HEK293 (cell line): ENCODE measurements around the gene BEND3.

Experiments used
- CTCF ChIA-PET: fragments of 350-600 bp; formaldehyde crosslinking; extraction: SDS; loops from one replicate; lab custom pipeline; 2021; ENCODE audit warnings: antibody characterized with exemption; lab: Yijun Ruan, JAX
- POLR2A ChIA-PET: fragments of 300-600 bp; formaldehyde crosslinking; extraction: SDS; loops from one replicate; lab custom pipeline; 2020; ENCODE audit warnings: antibody characterized with exemption, inconsistent platforms; lab: Yijun Ruan, JAX
- H3K27ac ChIP-seq: fragments of 200-500 bp; sonication (Bioruptor generic); 2 replicates; pipeline ENCODE4 v1.5.1; 2014; ENCODE audit warnings: low read depth, low read length, control low read depth, inconsistent platforms; ENCODE audit errors: extremely low read depth
- H3K36me3 ChIP-seq, 2 experiments: fragments of 200-500 bp in 1 of 2; sonication (Bioruptor generic) in 1 of 2; 1 replicate in 1 of 2; 2 replicates in 1 of 2; pipeline ENCODE4 v1.5.1; 2014 to 2017; ENCODE audit warnings: inconsistent platforms in 2 of 2, low read length in 2 of 2; ENCODE audit not compliant: control insufficient read depth in 2 of 2, insufficient read depth in 1 of 2
- H3K4me1 ChIP-seq: fragments of 200-500 bp; sonication (Bioruptor generic); 2 replicates; pipeline ENCODE4 v1.5.1; 2014; ENCODE audit warnings: mild to moderate bottlenecking, low read length, inconsistent platforms; ENCODE audit not compliant: control insufficient read depth, insufficient read depth
- H3K4me3 ChIP-seq: 2 replicates; pipeline ENCODE4 v1.5.1; 2011; ENCODE audit warnings: low read depth, mild to moderate bottlenecking, control low read depth, low read length, moderate library complexity
- H3K9me3 ChIP-seq: fragments of 200-500 bp; sonication (Bioruptor generic); 2 replicates; pipeline ENCODE4 v1.5.1; 2014; ENCODE audit warnings: low read depth, low read length, inconsistent platforms; ENCODE audit not compliant: control insufficient read depth, insufficient read depth
- BCL11A ChIP-seq: fragments of 450-650 bp; formaldehyde crosslinking; IDR thresholded peaks from 2 replicates; pipeline ENCODE4 v1.5.1; 2016; ENCODE audit warnings: low read depth, missing biosample characterization, missing genetic modification characterization
- MZF1 ChIP-seq: fragments of 450-650 bp; formaldehyde crosslinking; IDR thresholded peaks from 2 replicates; pipeline ENCODE4 v1.5.1; 2017; ENCODE audit warnings: missing biosample characterization, missing genetic modification characterization, borderline replicate concordance
- PRDM1 ChIP-seq: fragments of 450-650 bp; formaldehyde crosslinking; IDR thresholded peaks from 2 replicates; pipeline ENCODE4; 2016; ENCODE audit warnings: missing biosample characterization, missing genetic modification characterization
- SALL2 ChIP-seq: fragments of 450-650 bp; formaldehyde crosslinking; IDR thresholded peaks from 2 replicates; pipeline ENCODE4 v1.5.0; 2017; ENCODE audit warnings: missing biosample characterization, mild to moderate bottlenecking, missing genetic modification characterization, borderline replicate concordance
- ZBTB48 ChIP-seq: fragments of 450-650 bp; formaldehyde crosslinking; IDR thresholded peaks from 2 replicates; pipeline ENCODE4 v1.5.1; 2016; ENCODE audit warnings: missing biosample characterization, missing genetic modification characterization
- ZEB2 ChIP-seq: fragments of 450-650 bp; formaldehyde crosslinking; IDR thresholded peaks from 2 replicates; pipeline ENCODE4 v1.5.1; 2016; ENCODE audit warnings: missing biosample characterization, missing genetic modification characterization
- ZFHX2 ChIP-seq: fragments of 450-650 bp; formaldehyde crosslinking; conservative IDR thresholded peaks from 2 replicates; pipeline ENCODE4 v1.5.1; 2016; ENCODE audit warnings: missing biosample characterization, missing genetic modification characterization
- ZFP41 ChIP-seq: fragments of 450-650 bp; formaldehyde crosslinking; IDR thresholded peaks from 2 replicates; pipeline ENCODE4 v1.5.1; 2016; ENCODE audit warnings: missing biosample characterization, missing genetic modification characterization, borderline replicate concordance
- ZIC2 ChIP-seq: fragments of 450-650 bp; formaldehyde crosslinking; IDR thresholded peaks from 2 replicates; pipeline ENCODE4 v1.5.1; 2016; ENCODE audit warnings: missing biosample characterization, missing genetic modification characterization
- ZNF138 ChIP-seq: fragments of 450-650 bp; formaldehyde crosslinking; IDR thresholded peaks from 2 replicates; pipeline ENCODE4 v1.5.1; 2016; ENCODE audit warnings: missing biosample characterization, missing genetic modification characterization, borderline replicate concordance
- ZNF155 ChIP-seq: fragments of 450-650 bp; formaldehyde crosslinking; IDR thresholded peaks from 2 replicates; pipeline ENCODE4 v1.5.1; 2016; ENCODE audit warnings: missing biosample characterization, missing genetic modification characterization
- ZNF157 ChIP-seq: fragments of 450-650 bp; formaldehyde crosslinking; IDR thresholded peaks from 2 replicates; pipeline ENCODE4 v1.5.1; 2016; ENCODE audit warnings: missing biosample characterization, missing genetic modification characterization
- ZNF169 ChIP-seq: fragments of 450-650 bp; formaldehyde crosslinking; IDR thresholded peaks from 2 replicates; pipeline ENCODE4 v1.5.1; 2016; ENCODE audit warnings: missing biosample characterization, missing genetic modification characterization
- ZNF341 ChIP-seq: fragments of 450-650 bp; formaldehyde crosslinking; IDR thresholded peaks from 2 replicates; pipeline ENCODE4; 2016; ENCODE audit warnings: low read depth, missing biosample characterization, missing genetic modification characterization
- ZNF362 ChIP-seq: fragments of 450-650 bp; formaldehyde crosslinking; IDR thresholded peaks from 2 replicates; pipeline ENCODE4 v1.5.1; 2016; ENCODE audit warnings: missing biosample characterization, missing genetic modification characterization
- ZNF473 ChIP-seq: fragments of 450-650 bp; formaldehyde crosslinking; IDR thresholded peaks from 2 replicates; pipeline ENCODE4 v1.5.1; 2017; ENCODE audit warnings: missing biosample characterization, missing genetic modification characterization
- ZNF514 ChIP-seq: fragments of 450-650 bp; formaldehyde crosslinking; IDR thresholded peaks from 2 replicates; pipeline ENCODE4 v1.5.1; 2016; ENCODE audit warnings: missing biosample characterization, missing genetic modification characterization
- ZNF558 ChIP-seq: fragments of 450-650 bp; formaldehyde crosslinking; IDR thresholded peaks from 2 replicates; pipeline ENCODE4 v1.5.1; 2016; ENCODE audit warnings: missing biosample characterization, missing genetic modification characterization
- ZNF629 ChIP-seq: fragments of 450-650 bp; formaldehyde crosslinking; IDR thresholded peaks from 2 replicates; pipeline ENCODE4 v1.5.1; 2017; ENCODE audit warnings: missing biosample characterization, missing genetic modification characterization
- ZNF639 ChIP-seq: fragments of 450-650 bp; formaldehyde crosslinking; IDR thresholded peaks from 2 replicates; pipeline ENCODE4 v1.5.1; 2016; ENCODE audit warnings: missing biosample characterization, missing genetic modification characterization
- ZNF670 ChIP-seq: fragments of 450-650 bp; formaldehyde crosslinking; IDR thresholded peaks from 2 replicates; pipeline ENCODE4 v1.5.1; 2016; ENCODE audit warnings: missing biosample characterization, missing genetic modification characterization, low read depth
- ZNF677 ChIP-seq: fragments of 450-650 bp; IDR thresholded peaks from 2 replicates; pipeline ENCODE4 v1.5.0; 2018; ENCODE audit warnings: missing biosample characterization, mild to moderate bottlenecking, missing genetic modification characterization, moderate library complexity
- ZNF692 ChIP-seq: fragments of 450-650 bp; formaldehyde crosslinking; IDR thresholded peaks from 2 replicates; pipeline ENCODE4 v1.5.1; 2016; ENCODE audit warnings: missing biosample characterization, missing genetic modification characterization
- TF ChIP-seq, protein P1 (sequence below): fragments of 450-650 bp; formaldehyde crosslinking; IDR thresholded peaks from 2 replicates; pipeline ENCODE4 v1.5.1; 2016; ENCODE audit warnings: missing biosample characterization, missing genetic modification characterization

BEND3 gene

DNA sequence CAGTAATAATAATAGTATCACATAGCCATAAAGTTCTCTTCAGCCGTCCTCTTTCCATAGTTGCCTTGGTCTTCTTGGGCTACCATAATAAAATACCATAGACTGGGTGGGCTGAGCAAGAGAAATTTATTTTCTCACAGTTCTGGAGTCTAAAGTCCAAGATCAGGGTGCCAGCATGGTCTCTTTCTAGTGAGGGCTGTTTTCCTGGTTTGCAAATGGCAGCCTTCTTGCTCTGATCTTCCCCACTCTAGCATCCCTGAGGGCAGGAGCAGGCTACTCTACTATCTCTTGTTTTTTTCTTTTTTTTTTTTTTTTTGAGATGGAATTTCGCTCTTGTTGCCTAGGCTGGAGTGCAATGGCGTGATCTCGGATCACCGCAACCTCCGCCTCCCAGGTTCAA, 8.2 kb upstream of the BEND3 start:
- H3K27ac ChIP-seq = no peak overlapping the region
- POLR2A ChIA-PET = no interaction called here
- no peaks in the 10 kb centered on the region for H3K36me3 ChIP-seq
- H3K4me1 ChIP-seq = no peaks in the 10 kb centered on the region
- CTCF ChIA-PET = interaction anchor here (1.0 kb wide), 1 partner anchor 8 kb away, joined by 4 read pairs; no protein-coding TSS in a partner anchor
- TF ChIP-seq PRDM1 (tag by site-specific recombination) = no peak
- TF ChIP-seq ZNF670 = no peak
- no peak for TF ChIP-seq ZEB2 (tag by site-specific recombination)
- TF ChIP-seq ZNF341 (tag by site-specific recombination) = no peak
- no peak for TF ChIP-seq ZNF157 (tag by site-specific recombination)
- TF ChIP-seq, all 188 proteins: peak for 0
- Histone ChIP-seq H3K4me3 (no peak overlapping the region), H3K9me3 (no peaks in the 10 kb centered on the region)

DNA sequence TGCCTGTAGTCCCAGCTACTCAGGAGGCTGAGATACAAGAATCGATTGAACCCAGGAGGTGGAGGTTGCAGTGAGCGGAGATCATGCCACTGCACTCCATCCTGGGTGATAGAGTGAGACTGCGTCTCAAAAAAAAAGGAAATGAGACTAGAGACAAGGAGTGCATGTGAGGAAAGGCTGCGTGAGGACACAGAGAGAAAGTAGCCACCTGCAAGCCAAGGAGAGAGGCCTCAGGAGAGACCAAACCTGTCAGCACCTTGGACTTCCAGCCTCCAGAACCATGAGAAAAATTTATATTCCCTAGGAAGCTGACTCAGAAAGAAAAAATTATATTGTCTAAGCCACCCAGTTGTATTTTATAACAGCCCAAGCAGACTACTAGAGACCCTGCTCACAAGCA, 7.4 kb upstream of the BEND3 start:
- Histone ChIP-seq H3K4me1 (no peaks in the 10 kb centered on the region), H3K4me3 (no peak overlapping the region), H3K36me3 (no peaks in the 10 kb centered on the region), H3K27ac (no peak overlapping the region), H3K9me3 (no peaks in the 10 kb centered on the region)
- ChIA-PET POLR2A (no interaction called here), CTCF (no interaction called here)
- TF ChIP-seq ZNF629 (tag by site-specific recombination) (no peak), BCL11A (tag by site-specific recombination) (no peak), ZNF558 (no peak), ZIC2 (no peak), ZNF169 (tag by site-specific recombination) (no peak), ZNF155 (tag by site-specific recombination) (no peak), ZFHX2 (no peak), ZNF639 (tag by site-specific recombination) (no peak), ZNF138 (tag by site-specific recombination) (no peak), ZNF677 (no peak), SALL2 (tag by site-specific recombination) (no peak), ZNF692 (no peak), ZBTB48 (tag by site-specific recombination) (no peak), ZFP41 (tag by site-specific recombination) (no peak)

- Histone ChIP-seq H3K9me3 (no peaks in the 10 kb centered on the region), H3K4me1 (no peaks in the 10 kb centered on the region), H3K4me3 (no peak overlapping the region), H3K36me3 (no peaks in the 10 kb centered on the region), H3K27ac (no peak overlapping the region)
- ChIA-PET POLR2A (no interaction called here), CTCF (interaction anchor here (0.6 to 1.0 kb wide), 2 partner anchors 10 to 152 kb away, joined by 3 to 6 read pairs; no protein-coding TSS in a partner anchor)
- TF ChIP-seq ZNF473 (no peak), MZF1 (tag by site-specific recombination) (no peak), ZNF514 (tag by site-specific recombination) (no peak), ZNF362 (tag by site-specific recombination) (no peak)
- TF ChIP-seq, protein P1, sequence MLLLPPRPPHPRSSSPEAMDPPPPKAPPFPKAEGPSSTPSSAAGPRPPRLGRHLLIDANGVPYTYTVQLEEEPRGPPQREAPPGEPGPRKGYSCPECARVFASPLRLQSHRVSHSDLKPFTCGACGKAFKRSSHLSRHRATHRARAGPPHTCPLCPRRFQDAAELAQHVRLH (tag by site-specific recombination) = no peak
Measured at GRCh38 chr6:107121964-107122495, 6.7 kb upstream of the BEND3 start.
